ENCODE measurements around the gene MXI1. TPM values are rescaled to one million over a fixed set of nuclear protein-coding genes. Genes with fewer than 3 reads are reported as not detected.

MXI1 gene
- total RNA-seq, 1 donor from 2014 or later = 27.6 TPM

DNA sequence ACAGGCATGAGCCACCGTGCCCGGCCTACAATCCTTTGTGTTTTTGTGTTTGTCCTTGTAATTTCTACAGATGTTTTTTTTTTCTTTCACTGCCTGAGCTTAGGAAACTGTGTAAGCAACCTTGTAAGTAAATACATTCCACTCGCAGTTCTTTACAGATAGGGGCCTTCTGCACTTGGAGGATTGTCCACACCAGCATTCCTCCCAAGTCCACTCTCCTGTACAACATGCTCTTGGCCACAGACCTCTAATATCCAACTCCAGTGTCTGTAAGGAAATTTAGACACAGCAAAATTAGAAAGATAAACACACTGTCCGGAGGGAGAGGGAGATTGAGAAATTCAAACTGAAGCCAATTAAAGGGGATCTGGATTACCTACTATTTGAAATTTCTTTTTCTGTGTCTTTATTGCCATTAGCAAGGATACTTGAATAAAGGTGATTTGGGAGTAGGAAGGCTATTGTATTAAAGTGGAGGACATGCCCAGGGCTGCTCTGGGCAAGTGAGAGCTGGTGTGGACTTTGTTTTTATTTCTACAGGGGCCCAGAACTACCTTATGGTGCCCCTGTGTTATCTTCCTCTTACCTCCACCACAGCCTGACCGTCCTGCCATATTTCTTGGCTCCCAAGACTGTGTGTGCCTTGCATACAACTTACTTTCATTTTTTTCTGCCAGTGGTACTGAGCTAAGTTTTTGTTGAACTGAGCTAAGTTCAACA is 9.7 kb downstream of the MXI1 start:
- no peak for TF ChIP-seq CTCF (IDR thresholded peaks at IDR 0.05; ENCODE audit: unreplicated experiment)
- Mint-ChIP-seq H3K27ac (peak overlapping the region; percentile 79), H3K27me3 (no peaks in the 10 kb centered on the region), H3K36me3 (ENCODE audit: insufficient read depth) (no peaks in the 10 kb centered on the region), H3K4me1 (ENCODE audit: low read depth) (peaks cover 32% of the 10 kb centered on the region), H3K4me3 (ENCODE audit: low read depth) (no peak overlapping the region), H3K9me3 (ENCODE audit: low read depth) (no peaks in the 10 kb centered on the region)
- no peak for DNase-seq (ENCODE audit: low spot score, unreplicated experiment)

DNA sequence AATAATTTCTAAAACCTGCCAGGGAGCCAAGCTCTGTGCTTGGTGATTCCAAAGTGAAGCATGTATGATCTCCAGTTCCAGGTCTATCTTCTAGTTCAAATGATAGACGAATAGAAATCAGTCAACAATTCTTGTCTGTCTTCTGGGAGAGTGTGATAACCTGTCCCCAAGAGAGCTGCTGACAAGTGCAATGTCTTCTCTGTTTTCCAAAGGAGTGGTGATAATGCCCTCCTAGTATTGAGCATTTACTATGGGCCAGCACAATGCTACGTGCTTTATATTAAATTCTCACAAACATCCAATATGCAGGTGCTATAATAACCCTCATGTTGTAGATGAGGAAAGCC is 10.2 kb downstream of the MXI1 start:
- Mint-ChIP-seq H3K27me3 (no peaks in the 10 kb centered on the region), H3K9me3 (ENCODE audit: low read depth) (no peaks in the 10 kb centered on the region), H3K4me1 (ENCODE audit: low read depth) (peaks cover 38% of the 10 kb centered on the region), H3K36me3 (ENCODE audit: insufficient read depth) (no peaks in the 10 kb centered on the region), H3K27ac (no peak overlapping the region), H3K4me3 (ENCODE audit: low read depth) (no peak overlapping the region)
- no peak for TF ChIP-seq CTCF (IDR thresholded peaks at IDR 0.05; ENCODE audit: unreplicated experiment)
- no peak for DNase-seq (ENCODE audit: low spot score, unreplicated experiment)

DNA sequence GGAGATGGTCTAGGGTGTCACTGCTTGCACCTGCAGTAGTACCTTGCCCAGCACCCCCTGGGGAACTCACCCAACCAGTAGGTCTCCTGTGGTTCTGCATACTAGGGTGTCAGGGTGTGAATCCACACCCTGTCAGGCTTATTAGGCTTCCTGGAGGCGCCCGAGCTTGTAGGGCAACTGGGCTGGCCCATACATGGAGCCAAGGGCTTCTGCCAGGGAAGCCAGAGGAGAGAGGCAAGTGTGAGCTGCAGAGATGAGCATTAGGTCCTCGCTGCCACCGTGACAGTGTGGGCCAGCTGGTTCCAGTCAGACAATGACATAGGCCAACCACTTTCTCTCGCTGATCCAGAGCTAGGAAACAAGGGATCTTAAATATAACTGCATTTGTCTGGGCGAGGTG is 11.2 kb downstream of the MXI1 start:
- Mint-ChIP-seq H3K27me3 (no peaks in the 10 kb centered on the region), H3K4me1 (ENCODE audit: low read depth) (peaks cover 40% of the 10 kb centered on the region), H3K27ac (no peak overlapping the region), H3K4me3 (ENCODE audit: low read depth) (no peak overlapping the region), H3K36me3 (ENCODE audit: insufficient read depth) (no peaks in the 10 kb centered on the region), H3K9me3 (ENCODE audit: low read depth) (no peaks in the 10 kb centered on the region)
- TF ChIP-seq CTCF (IDR thresholded peaks at IDR 0.05; ENCODE audit: unreplicated experiment) = no peak
- DNase-seq (ENCODE audit: low spot score, unreplicated experiment) = no peak

DNA sequence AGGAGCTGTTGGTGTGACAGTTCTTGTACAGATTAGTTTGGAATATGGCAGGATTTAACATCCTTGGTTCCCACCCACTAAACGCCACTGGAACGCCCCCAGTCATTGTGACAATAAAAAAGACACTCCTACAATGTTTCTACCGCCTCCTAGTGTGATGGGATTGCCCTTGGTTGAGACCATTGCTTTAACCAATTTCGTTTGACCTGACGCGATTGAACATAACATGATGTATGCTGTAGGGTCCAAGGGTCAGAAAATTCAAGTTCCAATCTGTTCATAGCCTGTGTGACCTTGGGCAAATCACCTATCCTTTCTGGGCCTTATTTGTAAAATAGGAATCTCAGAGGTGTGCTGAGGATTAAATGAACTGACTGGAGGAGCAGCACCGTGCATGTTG is 12.5 kb downstream of the MXI1 start:
- Mint-ChIP-seq H3K9me3 (ENCODE audit: low read depth) (no peaks in the 10 kb centered on the region), H3K4me1 (ENCODE audit: low read depth) (peaks cover 37% of the 10 kb centered on the region), H3K27ac (no peak overlapping the region), H3K36me3 (ENCODE audit: insufficient read depth) (no peaks in the 10 kb centered on the region), H3K4me3 (ENCODE audit: low read depth) (no peak overlapping the region), H3K27me3 (no peaks in the 10 kb centered on the region)
- no peak for TF ChIP-seq CTCF (IDR thresholded peaks at IDR 0.05; ENCODE audit: unreplicated experiment)
- DNase-seq (ENCODE audit: low spot score, unreplicated experiment) = no peak

DNA sequence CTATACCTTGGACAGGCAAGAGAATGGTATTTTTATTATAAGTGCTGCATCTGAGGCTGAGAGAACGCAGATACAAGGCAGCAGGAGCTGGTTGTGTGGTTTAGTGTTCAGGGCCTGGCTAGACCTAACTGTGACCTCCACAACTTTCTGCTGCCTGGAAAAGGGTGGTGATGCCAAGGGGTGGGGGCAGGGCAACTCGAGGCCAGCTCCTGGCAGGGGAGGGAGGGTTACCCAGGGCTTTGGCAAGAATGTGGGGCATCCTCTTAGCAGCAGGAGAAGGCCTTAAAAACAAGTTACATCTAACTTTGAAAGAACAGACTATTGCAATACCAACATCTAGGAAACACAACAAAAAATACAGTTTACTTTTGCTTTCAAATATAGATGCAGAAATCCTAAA is 13.0 kb downstream of the MXI1 start:
- peaks cover 39% of the 10 kb centered on the region for H3K4me1 Mint-ChIP-seq (ENCODE audit: low read depth)
- H3K27me3 Mint-ChIP-seq = no peaks in the 10 kb centered on the region
- H3K27ac Mint-ChIP-seq = no peak overlapping the region
- no peak overlapping the region for H3K4me3 Mint-ChIP-seq (ENCODE audit: low read depth)
- no peaks in the 10 kb centered on the region for H3K9me3 Mint-ChIP-seq (ENCODE audit: low read depth)
- no peaks in the 10 kb centered on the region for H3K36me3 Mint-ChIP-seq (ENCODE audit: insufficient read depth)
- TF ChIP-seq CTCF (IDR thresholded peaks at IDR 0.05; ENCODE audit: unreplicated experiment) = no peak
- no peak for DNase-seq (ENCODE audit: low spot score, unreplicated experiment)

All from progenitor cell of endocrine pancreas (in vitro differentiated cells).